Memory B cell (primary cell): Measurements from ENCODE around the gene BAZ1A.

Experiments
- ATAC-seq: fragments of 150-1000 bp; cut with Tn5 transposase; 2 replicates; pipeline ENCODE4 v1.10.0; 2021; ENCODE audit warnings: low read depth, mild to moderate bottlenecking, moderate library complexity
- DNase-seq, 2 donors: peaks; one replicate each; pipeline ENCODE4 v3.0.0; 2022; ENCODE audit warnings: low spot score in 2 of 2
- H3K27ac Mint-ChIP-seq: one replicate; pipeline ENCODE4 v1.8.0; 2022; ENCODE audit warnings: mild to moderate bottlenecking, moderate library complexity, mixed read lengths
- H3K27me3 Mint-ChIP-seq: one replicate; pipeline ENCODE4 v1.8.0; 2022; ENCODE audit warnings: mixed read lengths
- H3K36me3 Mint-ChIP-seq: one replicate; pipeline ENCODE4 v1.8.0; 2022; ENCODE audit warnings: mild to moderate bottlenecking, mixed read lengths
- H3K4me1 Mint-ChIP-seq: one replicate; pipeline ENCODE4 v1.8.0; 2022; ENCODE audit warnings: mixed read lengths
- H3K4me3 Mint-ChIP-seq: one replicate; pipeline ENCODE4 v1.8.0; 2022; ENCODE audit warnings: mild to moderate bottlenecking, moderate library complexity, mixed read lengths
- H3K9me3 Mint-ChIP-seq: one replicate; pipeline ENCODE4 v1.8.0; 2022; ENCODE audit warnings: mixed read lengths

BAZ1A gene

DNA sequence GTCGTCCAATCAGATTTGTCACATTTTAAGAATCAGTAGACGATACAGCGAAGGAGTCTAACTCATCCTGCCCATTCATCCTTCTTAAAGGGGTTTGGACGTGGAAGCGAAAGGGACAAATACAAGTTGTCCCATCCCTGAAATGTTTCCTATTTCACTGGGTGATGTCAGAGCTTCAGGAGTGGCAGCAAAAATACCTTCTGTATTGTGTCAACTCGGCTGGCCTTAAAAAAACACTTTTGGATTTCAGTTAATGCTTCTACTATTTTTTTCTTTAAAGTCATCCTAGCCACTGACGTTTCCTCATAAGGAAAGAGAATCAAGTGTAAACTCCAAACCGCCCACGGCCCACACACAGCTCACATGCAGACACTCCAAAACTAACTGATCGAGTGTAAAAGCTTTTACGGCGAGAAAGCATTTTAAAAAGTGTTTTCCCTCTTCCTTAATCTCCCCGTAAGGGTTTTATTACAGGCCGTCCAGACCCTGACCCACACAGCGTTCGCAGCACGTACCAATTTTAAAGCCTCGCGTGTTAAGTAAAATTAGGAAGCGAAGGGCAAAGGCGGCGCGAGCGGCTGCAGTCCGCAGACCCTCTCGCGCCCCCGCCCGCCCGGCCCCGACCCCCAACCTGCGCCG lies 161.4 kb downstream of the BAZ1A start:
- peaks cover 19% of the 10 kb centered on the region for H3K4me1 Mint-ChIP-seq
- H3K27me3 Mint-ChIP-seq: peaks cover 2% of the 10 kb centered on the region
- H3K9me3 Mint-ChIP-seq: no peaks in the 10 kb centered on the region
- peak overlapping the region; percentile 90 for H3K27ac Mint-ChIP-seq
- ATAC-seq (peak; percentile 6), DNase-seq (peak in 1 of 2 donors; percentile 7)
- H3K36me3 Mint-ChIP-seq: peaks cover 4% of the 10 kb centered on the region
- peak overlapping the region; percentile 88 for H3K4me3 Mint-ChIP-seq

DNA sequence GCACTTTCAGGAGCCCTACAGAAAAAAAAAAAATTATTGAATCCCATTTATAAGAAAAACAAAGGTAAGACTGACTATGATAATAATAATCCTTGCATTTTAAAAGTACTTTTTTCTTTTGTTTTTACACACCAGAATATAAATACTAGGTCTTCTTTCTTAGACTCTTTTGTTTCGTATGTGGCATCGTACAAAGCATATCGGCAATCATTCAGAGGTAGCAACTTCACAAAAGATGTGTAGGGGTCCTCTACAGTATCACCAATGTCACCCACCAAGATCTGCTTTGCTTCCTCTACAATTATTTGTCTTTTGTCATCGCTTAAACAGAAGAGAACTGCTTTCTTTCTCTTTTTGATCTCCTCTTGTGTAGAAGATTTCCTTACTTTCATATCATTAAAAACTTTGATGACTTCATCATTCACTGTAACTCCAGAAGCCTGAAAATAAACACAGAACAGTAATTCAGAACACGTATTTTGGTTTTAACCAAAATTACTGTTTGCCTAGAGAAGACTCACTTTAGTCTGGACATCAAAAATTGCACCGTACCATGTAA lies 162.0 kb downstream of the BAZ1A start:
- Mint-ChIP-seq H3K9me3 (no peaks in the 10 kb centered on the region), H3K27ac (peak overlapping the region; percentile 90), H3K4me1 (peaks cover 19% of the 10 kb centered on the region), H3K36me3 (peaks cover 4% of the 10 kb centered on the region), H3K4me3 (peak overlapping the region; percentile 88), H3K27me3 (peaks cover 1% of the 10 kb centered on the region)
- ATAC-seq (no peak), DNase-seq (no peak)

DNA sequence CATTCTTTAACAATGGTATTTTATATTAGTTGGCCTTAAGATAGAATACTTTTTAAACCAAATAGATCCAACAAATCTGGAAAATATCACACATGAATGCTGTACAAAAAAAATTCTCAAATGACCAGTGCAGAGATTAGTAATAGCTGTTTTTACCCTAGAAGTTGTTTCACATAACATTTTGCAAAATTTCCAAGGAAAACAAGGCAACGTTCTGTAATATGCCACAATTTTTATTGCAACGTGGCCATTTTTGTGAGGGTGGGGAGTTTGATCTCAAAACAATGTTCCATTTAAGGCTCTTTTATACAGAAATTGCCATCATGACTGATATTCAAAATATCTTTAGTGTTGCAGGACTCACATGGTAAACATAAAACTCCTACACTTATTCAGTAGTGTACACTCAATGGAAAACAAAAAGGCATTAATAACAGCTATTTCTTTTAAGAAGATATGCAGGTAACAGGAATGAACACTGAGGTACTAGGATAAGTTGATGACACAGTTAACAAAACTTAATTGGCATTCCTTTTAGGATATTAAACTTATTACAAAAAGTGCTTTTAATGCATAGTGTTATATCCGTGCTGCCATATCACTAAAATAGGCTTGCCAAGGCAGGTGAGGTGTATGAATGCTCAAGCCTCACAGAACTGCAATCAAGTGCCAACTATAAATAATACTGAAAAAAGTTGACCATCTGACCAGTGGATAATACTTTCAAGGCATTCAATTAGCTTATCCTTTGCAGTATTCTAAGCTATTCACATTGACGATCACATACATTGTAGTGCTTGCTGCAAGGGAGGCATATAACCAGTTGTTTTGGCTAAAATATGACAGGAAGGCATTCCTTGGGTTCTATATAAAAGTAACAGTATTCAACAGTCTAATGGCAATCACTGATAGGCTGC lies 163.1 kb downstream of the BAZ1A start:
- Mint-ChIP-seq H3K4me3 (no peak overlapping the region), H3K9me3 (no peaks in the 10 kb centered on the region), H3K27me3 (no peaks in the 10 kb centered on the region), H3K4me1 (peaks cover 19% of the 10 kb centered on the region), H3K27ac (no peak overlapping the region), H3K36me3 (peaks cover 4% of the 10 kb centered on the region)
- DNase-seq (no peak), ATAC-seq (no peak)

DNA sequence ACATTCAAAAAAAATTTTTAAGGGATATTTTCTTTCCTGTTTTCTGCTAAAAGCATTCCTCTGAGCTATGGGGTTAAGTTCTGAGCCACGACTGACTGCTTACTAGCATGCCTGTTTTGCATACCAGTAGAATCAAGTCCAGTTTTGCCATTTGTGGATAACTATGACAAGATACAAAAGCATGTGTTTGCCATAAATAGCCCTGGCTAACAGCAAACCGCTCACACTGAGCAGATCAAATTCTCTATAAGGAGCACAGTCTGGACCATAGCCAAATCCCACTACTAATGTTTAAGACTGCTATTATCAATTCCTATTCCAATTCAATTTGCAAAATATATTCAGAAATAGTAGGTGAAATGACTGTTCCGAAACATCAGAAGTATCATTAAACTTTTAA lies 164.0 kb downstream of the BAZ1A start:
- H3K27ac Mint-ChIP-seq: no peak overlapping the region
- ATAC-seq (no peak), DNase-seq (no peak)
- peaks cover 19% of the 10 kb centered on the region for H3K4me1 Mint-ChIP-seq
- peaks cover 4% of the 10 kb centered on the region for H3K36me3 Mint-ChIP-seq
- H3K4me3 Mint-ChIP-seq: peak overlapping the region; percentile 29
- no peaks in the 10 kb centered on the region for H3K27me3 Mint-ChIP-seq
- no peaks in the 10 kb centered on the region for H3K9me3 Mint-ChIP-seq

DNA sequence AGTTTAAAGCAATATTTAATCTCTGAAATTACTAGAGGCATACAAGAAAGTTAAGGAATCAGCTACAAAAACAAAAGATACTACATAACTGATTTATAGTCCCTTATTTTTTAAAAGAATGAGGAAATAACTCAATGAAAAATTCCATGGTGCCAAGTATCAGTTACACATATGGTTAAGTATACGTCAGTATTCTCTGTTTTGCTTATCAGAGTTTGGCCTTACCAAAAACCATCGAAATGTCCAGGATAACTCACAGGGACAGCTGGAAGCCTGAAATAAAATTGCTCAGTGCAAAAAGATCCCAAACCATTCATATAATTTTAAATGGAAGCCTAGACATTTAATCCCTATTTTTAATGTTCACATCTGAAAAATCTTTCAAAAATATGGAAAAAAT lies 164.4 kb downstream of the BAZ1A start:
- no peak overlapping the region for H3K4me3 Mint-ChIP-seq
- H3K27ac Mint-ChIP-seq: no peak overlapping the region
- H3K9me3 Mint-ChIP-seq: no peaks in the 10 kb centered on the region
- peaks cover 4% of the 10 kb centered on the region for H3K36me3 Mint-ChIP-seq
- DNase-seq (no peak), ATAC-seq (no peak)
- H3K27me3 Mint-ChIP-seq: no peaks in the 10 kb centered on the region
- H3K4me1 Mint-ChIP-seq: peaks cover 19% of the 10 kb centered on the region

DNA sequence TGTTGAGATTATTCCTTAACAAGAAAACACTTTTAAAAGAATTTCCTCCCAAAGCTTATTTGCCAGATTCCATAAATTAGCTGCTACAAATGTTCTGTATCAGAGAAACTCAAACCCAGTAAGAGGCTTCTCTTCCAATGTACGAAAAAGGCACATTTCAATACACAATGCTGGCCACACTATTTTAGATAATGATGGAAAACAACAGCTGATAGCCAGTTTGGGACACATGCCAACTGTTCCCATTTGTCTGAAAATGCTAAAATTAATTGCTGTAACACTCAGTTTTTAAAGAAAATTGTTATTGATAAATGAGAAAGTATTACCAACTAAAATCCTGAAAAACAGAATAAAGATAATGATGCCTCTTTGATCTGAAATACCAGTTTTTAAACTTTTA lies 165.2 kb downstream of the BAZ1A start:
- no peak overlapping the region for H3K4me3 Mint-ChIP-seq
- peaks cover 16% of the 10 kb centered on the region for H3K4me1 Mint-ChIP-seq
- H3K9me3 Mint-ChIP-seq: no peaks in the 10 kb centered on the region
- ATAC-seq: no peak
- peaks cover 4% of the 10 kb centered on the region for H3K36me3 Mint-ChIP-seq
- H3K27me3 Mint-ChIP-seq: no peaks in the 10 kb centered on the region
- H3K27ac Mint-ChIP-seq: no peak overlapping the region
- DNase-seq: no peak

DNA sequence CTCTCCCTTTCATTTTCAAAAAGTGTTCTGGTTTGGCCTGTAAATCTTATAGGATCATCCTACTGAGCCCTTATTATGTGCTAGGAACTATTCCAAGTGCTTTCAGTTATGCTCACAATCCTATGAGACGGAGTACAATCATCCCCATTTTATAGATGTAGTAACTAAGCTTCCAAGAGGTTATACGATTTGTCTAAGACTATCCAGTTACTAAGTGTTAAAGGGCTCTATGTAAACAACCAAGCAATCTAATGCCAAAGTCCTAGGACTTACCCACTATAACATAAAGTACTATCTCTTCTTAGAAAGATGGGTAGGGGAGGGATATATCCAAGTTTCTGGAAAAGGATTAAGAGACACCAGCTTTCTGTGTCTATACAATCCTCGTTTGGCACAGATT lies 167.4 kb downstream of the BAZ1A start:
- H3K36me3 Mint-ChIP-seq: peaks cover 2% of the 10 kb centered on the region

More for the DNA sequence above, 167.4 kb downstream of the BAZ1A start:
- Mint-ChIP-seq H3K27ac (no peak overlapping the region), H3K9me3 (no peaks in the 10 kb centered on the region), H3K4me3 (no peak overlapping the region), H3K4me1 (peaks cover 7% of the 10 kb centered on the region), H3K27me3 (no peaks in the 10 kb centered on the region)
- DNase-seq: no peak
- ATAC-seq: no peak
